Stimulated activated CD8-positive, alpha-beta memory T cell treated with anti-CD3 and anti-CD28 coated beads, Interleukin-12 subunit alpha, Interleukin-12 subunit beta, amount 100 ng/mL, for 24 hours (primary cell): ENCODE results near the gene RBM15B.

Experiments used
- DNase-seq: peaks from one replicate; pipeline ENCODE4 v3.0.0-alpha.2; 2020; ENCODE audit errors: extremely low read depth

RBM15B gene

DNA sequence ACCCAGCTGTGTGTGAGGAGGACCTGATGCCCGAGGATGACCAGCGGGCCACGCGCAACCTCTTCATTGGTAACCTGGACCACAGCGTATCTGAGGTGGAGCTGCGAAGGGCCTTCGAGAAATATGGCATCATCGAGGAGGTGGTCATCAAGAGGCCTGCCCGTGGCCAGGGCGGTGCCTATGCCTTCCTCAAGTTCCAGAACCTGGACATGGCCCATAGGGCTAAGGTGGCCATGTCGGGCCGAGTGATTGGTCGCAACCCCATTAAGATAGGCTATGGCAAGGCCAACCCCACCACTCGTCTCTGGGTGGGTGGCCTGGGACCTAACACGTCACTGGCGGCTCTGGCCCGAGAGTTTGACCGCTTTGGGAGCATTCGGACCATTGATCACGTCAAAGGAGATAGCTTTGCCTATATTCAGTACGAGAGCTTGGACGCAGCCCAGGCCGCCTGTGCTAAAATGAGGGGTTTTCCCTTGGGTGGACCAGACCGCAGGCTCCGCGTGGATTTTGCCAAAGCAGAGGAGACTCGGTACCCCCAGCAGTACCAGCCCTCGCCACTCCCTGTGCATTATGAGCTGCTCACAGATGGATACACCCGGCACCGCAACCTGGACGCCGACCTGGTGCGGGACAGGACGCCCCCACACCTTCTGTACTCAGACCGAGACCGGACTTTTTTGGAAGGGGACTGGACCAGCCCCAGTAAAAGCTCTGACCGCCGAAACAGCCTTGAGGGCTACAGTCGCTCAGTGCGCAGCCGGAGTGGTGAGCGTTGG, 1.5 kb downstream of the RBM15B start:
- no peak for DNase-seq

DNA sequence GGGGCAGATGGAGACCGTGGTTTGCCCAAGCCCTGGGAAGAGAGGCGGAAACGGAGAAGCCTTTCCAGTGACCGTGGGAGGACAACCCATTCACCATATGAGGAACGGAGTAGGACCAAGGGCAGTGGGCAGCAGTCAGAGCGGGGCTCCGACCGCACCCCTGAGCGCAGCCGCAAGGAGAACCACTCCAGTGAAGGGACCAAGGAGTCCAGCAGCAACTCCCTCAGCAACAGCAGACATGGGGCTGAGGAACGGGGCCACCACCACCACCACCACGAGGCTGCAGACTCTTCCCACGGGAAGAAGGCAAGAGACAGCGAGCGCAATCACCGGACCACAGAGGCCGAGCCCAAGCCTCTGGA, 2.0 kb downstream of the RBM15B start:
- no peak for DNase-seq

- no peak for DNase-seq
These were observed 2.5 kb downstream of the RBM15B start for GRCh38 chr3:51393564-51393963.

- no peak for DNase-seq
These were observed 3.5 kb downstream of the RBM15B start for GRCh38 chr3:51394541-51394940.

DNA sequence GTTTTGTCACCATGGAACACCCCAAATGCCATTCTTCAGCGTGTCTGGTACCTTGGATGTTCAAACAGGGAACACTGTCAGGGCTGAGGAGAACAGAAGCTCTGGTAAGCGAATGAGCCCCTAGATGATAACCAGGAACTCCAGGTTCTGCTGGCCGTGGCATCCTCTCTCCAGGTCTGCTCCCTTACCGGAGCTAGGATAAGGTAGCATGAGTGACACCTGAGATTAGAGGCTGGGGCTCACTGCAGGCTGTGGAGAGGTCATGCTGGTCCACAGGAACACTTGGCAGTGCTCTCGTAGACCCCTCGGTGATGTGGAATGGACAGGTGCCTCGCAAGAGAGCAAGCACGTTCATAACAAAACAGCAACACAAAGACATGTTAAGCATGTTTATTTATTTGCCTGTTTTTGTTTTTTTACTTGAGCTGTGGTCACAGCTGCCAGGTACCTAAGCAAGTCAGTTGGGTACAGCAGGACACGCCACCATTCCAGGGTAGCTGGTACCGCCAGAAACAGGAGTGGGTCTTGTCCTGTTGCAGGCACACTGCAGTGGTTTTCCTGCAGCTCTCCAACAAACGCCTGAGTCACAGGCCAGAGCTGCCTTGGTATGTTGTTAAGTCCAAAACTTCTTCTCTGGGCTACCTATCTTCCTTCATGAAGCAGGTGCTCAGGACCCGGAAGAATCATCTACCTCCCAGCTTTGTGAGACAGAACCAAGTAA, 4.6 kb downstream of the RBM15B start:
- no peak for DNase-seq

- DNase-seq, result no peak
These were observed 5.3 kb downstream of the RBM15B start for GRCh38 chr3:51396401-51396800.

GRCh38 chr3:51397392-51397791, 6.3 kb downstream of the RBM15B start:
- DNase-seq, result no peak

DNA sequence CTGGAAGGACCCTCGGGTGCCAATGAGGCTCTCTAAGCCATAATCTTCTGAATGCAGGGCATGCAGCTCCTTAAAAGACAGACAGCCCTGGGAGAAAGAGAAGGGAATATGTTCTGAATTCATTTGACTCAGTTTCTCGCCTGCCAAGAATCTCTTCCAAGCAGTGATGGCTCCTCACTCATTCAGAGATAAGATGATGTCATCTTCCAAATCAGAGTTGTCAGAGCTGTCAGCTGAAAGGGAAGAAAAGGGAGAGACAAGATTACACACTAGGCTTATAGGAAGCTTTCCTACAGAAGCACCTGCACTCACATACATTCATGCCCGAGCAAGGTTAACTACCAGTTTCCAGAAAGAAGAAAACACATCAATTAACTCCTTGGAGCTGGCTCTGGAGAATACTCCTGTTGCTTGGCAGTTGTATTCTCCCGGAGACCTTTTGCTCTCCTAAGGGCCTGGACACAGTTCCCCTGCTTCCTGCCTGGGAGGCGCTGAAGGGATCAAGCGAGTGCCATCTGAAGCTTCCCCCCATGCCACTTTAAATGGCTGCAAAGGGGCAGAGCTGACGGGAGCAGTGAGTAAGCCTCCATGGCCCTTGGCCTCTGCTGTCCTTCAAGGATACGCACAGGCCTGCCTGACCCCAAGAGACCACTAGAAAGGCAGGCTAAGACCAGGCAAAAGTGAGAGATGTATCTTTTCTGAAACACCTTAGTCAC, 7.7 kb downstream of the RBM15B start:
- DNase-seq, result no peak

DNA sequence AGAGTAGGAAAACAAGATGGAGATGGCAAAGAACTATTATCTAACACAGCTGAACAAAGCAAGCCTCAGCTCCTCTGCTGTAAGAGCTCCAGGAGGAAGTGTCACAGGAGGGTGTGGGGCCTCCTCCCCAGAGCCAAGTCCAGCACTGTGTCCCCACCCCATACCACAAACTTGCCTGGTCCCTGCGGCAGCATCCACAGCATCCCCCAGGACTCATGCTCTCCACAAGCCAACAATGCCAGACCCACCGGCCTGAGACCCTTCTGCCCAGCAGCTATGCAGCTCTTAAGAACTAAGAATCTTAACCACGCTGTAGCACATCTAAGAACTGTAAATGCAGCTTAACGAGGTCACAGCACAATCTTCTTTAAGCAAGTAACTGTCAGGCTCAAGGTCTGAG, 9.1 kb downstream of the RBM15B start:
- DNase-seq, result no peak

DNA sequence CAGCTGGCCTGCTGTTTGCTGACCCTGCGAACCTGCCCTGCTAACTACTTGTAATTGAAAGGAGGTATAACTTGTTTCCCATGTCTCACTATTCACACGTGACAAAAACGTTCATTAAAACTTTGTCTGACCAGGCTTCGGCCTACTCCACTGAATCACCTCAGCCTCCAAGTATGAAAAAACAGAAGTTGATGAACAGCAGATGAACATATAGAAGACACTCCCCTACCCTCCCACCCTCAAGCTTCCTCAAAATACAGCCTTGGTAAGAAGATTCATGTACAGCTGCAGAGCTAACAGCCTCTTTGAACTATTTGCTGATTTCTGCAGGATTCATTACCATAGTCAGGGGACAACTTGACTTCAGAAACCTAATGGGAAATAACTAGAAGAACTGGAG, 10.7 kb downstream of the RBM15B start:
- DNase-seq, result no peak

DNA sequence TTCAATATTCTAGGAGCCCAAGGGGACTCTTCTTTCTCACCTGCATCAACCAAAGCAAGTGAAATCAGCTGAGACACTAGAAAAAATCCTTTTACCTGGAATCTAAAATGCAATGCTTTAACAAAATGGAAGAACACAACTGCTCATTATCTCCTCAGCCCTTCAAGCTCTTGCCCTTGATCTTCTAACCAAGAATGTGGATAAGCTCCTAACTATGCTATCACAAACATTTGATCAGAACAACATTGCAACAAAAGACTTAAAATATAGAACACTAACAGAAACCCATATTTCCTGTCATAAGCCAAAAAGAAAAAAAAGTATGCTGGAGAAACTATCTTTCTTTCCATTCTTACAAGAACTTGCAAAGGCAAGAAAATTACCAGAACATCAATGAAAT, 12.6 kb downstream of the RBM15B start:
- no peak for DNase-seq

GRCh38 chr3:51408021-51408420, 16.9 kb downstream of the RBM15B start:
- no peak for DNase-seq

DNA sequence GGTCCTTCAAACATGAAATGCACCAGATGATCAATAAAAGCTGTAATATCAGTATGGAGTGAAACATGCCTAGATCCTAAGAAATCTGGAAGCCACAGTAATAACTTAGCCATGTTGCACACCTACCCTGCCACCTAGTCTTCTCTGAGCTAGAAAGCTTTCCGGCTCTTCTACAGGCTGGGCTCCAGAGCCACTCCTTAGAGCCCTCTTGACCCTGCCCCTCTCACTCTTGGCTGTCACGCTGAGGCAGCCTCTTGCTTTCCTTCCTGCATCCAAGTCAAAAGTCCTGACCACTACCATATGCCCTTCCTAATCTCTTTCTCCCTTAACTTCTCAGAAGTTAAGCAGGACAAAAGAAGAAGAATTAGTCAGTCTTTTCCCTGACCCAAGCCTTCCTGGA, 17.7 kb downstream of the RBM15B start:
- DNase-seq, result no peak

GRCh38 chr3:51422211-51422610, 31.1 kb downstream of the RBM15B start:
- DNase-seq, result no peak

- DNase-seq, result no peak
These were observed 35.8 kb downstream of the RBM15B start for GRCh38 chr3:51426921-51427320.

GRCh38 chr3:51429138-51429537, 38.1 kb downstream of the RBM15B start:
- no peak for DNase-seq

DNA sequence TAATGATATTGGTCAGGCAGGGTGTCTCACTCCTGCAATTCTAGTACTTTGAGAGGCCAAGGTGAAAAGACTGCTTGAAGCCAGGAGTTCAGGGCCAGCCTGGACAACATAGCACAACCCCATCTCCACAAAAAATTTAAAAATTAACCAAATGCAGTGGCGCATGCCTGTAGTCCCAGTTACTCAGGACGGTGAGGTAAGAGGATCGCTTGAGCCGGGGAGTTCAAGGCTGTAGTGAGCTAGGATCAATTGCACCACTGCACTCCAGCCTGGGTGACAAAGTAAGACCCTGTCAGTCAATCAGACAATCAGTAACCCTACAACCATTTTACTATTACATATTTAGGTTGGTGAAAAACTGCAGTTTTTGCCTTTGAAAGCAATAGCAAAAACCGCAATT, 43.0 kb downstream of the RBM15B start:
- no peak for DNase-seq

GRCh38 chr3:51434746-51435327, 43.8 kb downstream of the RBM15B start:
- no peak for DNase-seq

DNA sequence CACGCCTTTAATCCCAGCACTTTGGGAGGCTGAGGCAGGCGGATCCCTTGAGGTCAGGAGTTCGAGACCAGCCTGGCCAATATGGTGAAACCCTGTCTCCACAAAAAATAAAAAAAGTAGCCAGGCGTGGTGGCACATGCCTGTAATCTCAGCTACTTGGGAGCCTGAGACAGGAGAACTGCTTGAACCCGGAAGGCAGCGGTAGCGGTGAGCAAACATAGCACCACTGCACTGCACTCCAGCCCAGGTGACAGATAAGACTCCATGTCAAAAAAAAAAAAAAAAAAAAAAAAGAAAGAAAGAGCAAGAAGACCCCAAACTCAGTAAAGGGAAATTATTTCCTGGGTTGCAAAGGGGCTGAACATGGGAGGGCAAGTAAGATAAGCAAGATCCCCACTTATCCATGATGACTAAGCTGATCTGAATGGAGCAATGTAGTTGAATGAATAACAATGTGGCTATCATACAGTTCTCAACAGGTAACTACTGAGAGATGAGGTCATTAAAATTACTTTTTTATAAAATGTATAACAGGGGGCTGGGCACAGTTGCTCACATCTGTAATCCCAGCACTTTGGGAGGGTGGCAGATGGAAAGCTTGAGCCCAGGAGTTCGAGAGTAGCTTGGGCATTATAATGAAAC, 46.0 kb downstream of the RBM15B start:
- no peak for DNase-seq

DNA sequence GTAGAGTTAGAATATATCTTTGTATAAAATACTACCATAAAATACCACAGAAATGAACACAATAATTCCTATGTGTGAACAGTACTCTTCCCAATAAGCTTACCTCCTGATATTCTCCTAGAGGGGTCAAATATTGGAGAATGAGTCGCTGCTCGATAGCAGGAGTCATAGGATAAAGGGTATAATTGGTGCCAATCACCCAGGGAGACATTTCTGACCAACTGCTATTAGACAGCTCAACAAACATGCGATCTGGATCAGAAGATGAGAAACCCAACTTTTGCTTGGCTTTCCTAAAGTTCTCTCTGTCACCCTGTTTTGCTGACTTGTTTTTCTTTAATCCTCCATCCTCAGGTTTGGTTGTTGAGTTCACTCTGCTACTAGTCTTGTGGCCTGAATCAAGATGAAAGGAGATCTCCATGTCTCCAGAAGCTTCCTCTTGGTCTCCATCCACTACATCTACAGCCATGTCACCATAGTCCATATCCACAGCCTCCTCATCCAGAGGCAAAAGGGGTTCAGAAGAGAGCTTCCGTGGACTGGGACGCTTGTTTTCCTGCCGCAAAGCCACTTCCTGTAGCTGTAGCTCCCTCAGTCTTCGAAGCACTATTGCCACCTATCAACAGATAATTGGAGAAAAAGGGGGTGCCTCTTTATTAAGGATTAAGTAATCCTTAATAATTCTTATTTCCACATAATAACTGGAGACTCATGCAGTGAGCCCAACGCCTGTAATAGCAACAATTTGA, 50.4 kb downstream of the RBM15B start:
- DNase-seq, result no peak

- no peak for DNase-seq
These were observed 54.6 kb downstream of the RBM15B start for GRCh38 chr3:51445544-51446280.
